HepG2 (cell line): ENCODE measurements around the gene DAB2IP. TPM values are rescaled to one million over a fixed set of nuclear protein-coding genes. Genes with fewer than 3 reads are reported as not detected.

Source experiments
- IKZF1 ChIP-seq: fragments of 450-650 bp; IDR thresholded peaks from 2 replicates; pipeline ENCODE4 v1.7.1; 2016
- NR3C1 ChIP-seq: sonication (generic); formaldehyde crosslinking; IDR thresholded peaks from 2 replicates; pipeline ENCODE4 v1.4.0; 2020; ENCODE audit warnings: missing genetic modification reagents
- PPARG ChIP-seq: conservative IDR thresholded peaks from 2 replicates; pipeline ENCODE4 v1.6.1; 2016; ENCODE audit warnings: missing biosample characterization, missing genetic modification reagents
- SAFB2 ChIP-seq: sonication (generic); formaldehyde crosslinking; IDR thresholded peaks from 2 replicates; pipeline ENCODE4 v1.5.1; 2020; ENCODE audit warnings: missing genetic modification reagents, low read depth, mild to moderate bottlenecking, borderline replicate concordance
- TBX3 ChIP-seq: fragments of 450-650 bp; IDR thresholded peaks from 2 replicates; pipeline ENCODE4 v1.6.1; 2017; ENCODE audit warnings: antibody characterized with exemption, mild to moderate bottlenecking, inconsistent platforms, borderline replicate concordance
- ZC3H4 ChIP-seq: sonication (generic); formaldehyde crosslinking; IDR thresholded peaks from 2 replicates; pipeline ENCODE4 v1.4.0; 2020; ENCODE audit warnings: missing genetic modification reagents, borderline replicate concordance
- ZNF180 ChIP-seq: sonication (generic); formaldehyde crosslinking; IDR thresholded peaks from 2 replicates; pipeline ENCODE4 v1.4.0; 2020; ENCODE audit warnings: low read depth, missing genetic modification reagents, borderline replicate concordance
- polyA plus RNA-seq, 8 experiments: library from polyadenylated mRNA; depleted of rRNA in 3 of 8; stranded (reverse) in 7 of 8; unstranded in 1 of 8; fragments of >200 nt; fragmentation: Illumina TruSeq in 4 of 8; extraction: Trizol in 4 of 8; gene quantifications; 2 replicates each; pipeline versions ENCODE4 v1.2.1 to v1.2.3, GENCODE V29; 2011 to 2016; ENCODE audit warnings: low read depth in 4 of 8, missing spikeins in 1 of 8, mixed read lengths in 1 of 8; ENCODE audit not compliant: insufficient read depth in 1 of 8
- total RNA-seq, 5 experiments: library from RNA; depleted of rRNA; stranded (reverse); fragments of >200 nt; fragmentation: Illumina TruSeq; extraction: Trizol; gene quantifications; 2 replicates each; pipeline ENCODE4 v1.2.3, GENCODE V29; 2016; ENCODE audit warnings: low read depth in 1 of 5
- TF ChIP-seq, protein P1 (sequence below): sonication (generic); formaldehyde crosslinking; IDR thresholded peaks from 2 replicates; pipeline ENCODE4 v1.8.1; 2023; ENCODE audit warnings: mild to moderate bottlenecking, missing genetic modification reagents
- TF ChIP-seq, protein P2 (sequence below): sonication (generic); formaldehyde crosslinking; conservative IDR thresholded peaks from 2 replicates; pipeline ENCODE4 v1.8.0; 2022; ENCODE audit warnings: low read depth, missing genetic modification reagents
- TF ChIP-seq, protein P3 (sequence below): IDR thresholded peaks from 2 replicates; pipeline ENCODE4 v1.6.1; 2018; ENCODE audit warnings: missing genetic modification reagents, mild to moderate bottlenecking, missing compliant biosample characterization
- TF ChIP-seq, protein P4 (sequence below): sonication (generic); formaldehyde crosslinking; IDR thresholded peaks from 2 replicates; pipeline ENCODE4 v1.5.0; 2020; ENCODE audit warnings: missing genetic modification reagents
- TF ChIP-seq, protein P5 (sequence below): sonication (generic); formaldehyde crosslinking; IDR thresholded peaks from 2 replicates; pipeline ENCODE4 v1.4.0; 2020; ENCODE audit warnings: missing genetic modification reagents
- TF ChIP-seq, protein P6 (sequence below): sonication (generic); formaldehyde crosslinking; IDR thresholded peaks from 2 replicates; pipeline ENCODE4 v1.4.0; 2020; ENCODE audit warnings: missing genetic modification reagents, mild to moderate bottlenecking, borderline replicate concordance
- TF ChIP-seq, protein P7 (sequence below): sonication (generic); formaldehyde crosslinking; IDR thresholded peaks from 2 replicates; pipeline ENCODE4 v1.9.0; 2021; ENCODE audit warnings: mild to moderate bottlenecking, missing genetic modification reagents

Gene DAB2IP
- total and polyA plus RNA-seq, 2 of the 13 experiments (the other 11 are each of a cell fraction or from before 2014, with no cell fraction given): 25.3 to 37.9 TPM

DNA sequence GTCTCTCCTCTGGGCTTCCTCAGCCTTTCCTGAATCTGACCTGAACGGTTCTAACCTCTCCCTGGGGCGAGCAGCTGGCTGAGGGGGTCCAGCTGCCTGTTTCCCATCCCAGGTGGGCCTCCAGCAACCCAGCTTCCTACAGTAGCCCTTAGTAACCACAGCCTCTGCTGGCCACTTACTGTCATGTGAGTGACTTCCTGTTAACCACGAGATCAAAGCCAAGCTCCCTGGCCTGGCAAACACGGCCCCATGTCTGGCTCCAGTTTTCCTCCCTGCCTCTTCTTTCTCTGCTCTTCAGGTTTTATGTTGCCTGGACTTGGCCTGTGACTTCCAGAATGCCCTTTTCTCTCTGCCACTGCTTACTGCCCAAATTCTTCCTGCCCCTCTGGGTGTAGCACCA lies 47.2 kb upstream of the DAB2IP start (continued):
- TF ChIP-seq, protein P1, sequence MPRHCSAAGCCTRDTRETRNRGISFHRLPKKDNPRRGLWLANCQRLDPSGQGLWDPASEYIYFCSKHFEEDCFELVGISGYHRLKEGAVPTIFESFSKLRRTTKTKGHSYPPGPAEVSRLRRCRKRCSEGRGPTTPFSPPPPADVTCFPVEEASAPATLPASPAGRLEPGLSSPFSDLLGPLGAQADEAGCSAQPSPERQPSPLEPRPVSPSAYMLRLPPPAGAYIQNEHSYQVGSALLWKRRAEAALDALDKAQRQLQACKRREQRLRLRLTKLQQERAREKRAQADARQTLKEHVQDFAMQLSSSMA (CRISPR knock-in tag): no peak
- TF ChIP-seq, protein P2, sequence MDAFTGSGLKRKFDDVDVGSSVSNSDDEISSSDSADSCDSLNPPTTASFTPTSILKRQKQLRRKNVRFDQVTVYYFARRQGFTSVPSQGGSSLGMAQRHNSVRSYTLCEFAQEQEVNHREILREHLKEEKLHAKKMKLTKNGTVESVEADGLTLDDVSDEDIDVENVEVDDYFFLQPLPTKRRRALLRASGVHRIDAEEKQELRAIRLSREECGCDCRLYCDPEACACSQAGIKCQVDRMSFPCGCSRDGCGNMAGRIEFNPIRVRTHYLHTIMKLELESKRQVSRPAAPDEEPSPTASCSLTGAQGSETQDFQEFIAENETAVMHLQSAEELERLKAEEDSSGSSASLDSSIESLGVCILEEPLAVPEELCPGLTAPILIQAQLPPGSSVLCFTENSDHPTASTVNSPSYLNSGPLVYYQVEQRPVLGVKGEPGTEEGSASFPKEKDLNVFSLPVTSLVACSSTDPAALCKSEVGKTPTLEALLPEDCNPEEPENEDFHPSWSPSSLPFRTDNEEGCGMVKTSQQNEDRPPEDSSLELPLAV (CRISPR knock-in tag): no peak
- TF ChIP-seq, protein P3, sequence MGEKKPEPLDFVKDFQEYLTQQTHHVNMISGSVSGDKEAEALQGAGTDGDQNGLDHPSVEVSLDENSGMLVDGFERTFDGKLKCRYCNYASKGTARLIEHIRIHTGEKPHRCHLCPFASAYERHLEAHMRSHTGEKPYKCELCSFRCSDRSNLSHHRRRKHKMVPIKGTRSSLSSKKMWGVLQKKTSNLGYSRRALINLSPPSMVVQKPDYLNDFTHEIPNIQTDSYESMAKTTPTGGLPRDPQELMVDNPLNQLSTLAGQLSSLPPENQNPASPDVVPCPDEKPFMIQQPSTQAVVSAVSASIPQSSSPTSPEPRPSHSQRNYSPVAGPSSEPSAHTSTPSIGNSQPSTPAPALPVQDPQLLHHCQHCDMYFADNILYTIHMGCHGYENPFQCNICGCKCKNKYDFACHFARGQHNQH: peak; percentile 48; the same call in 1 of the 2 replicates
- TF ChIP-seq, protein P4, sequence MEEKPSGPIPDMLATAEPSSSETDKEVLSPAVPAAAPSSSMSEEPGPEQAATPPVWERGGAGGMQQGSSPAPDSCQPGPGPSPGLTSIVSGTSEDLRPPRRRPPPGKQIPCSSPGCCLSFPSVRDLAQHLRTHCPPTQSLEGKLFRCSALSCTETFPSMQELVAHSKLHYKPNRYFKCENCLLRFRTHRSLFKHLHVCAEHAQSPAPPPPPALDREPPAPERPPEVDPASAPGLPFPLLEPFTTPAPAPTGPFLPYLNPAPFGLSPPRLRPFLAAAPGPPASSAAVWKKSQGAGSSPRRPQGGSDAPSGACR (CRISPR knock-in tag): no peak
- TF ChIP-seq IKZF1 (no peak), TBX3 (no peak), NR3C1 (CRISPR knock-in tag) (no peak), PPARG (CRISPR knock-in tag) (0 out of 2 replicates have a peak, but pooled peaks have one; percentile 27), ZNF180 (CRISPR knock-in tag) (no peak), ZC3H4 (CRISPR knock-in tag) (no peak), SAFB2 (CRISPR knock-in tag) (peak; percentile 62; the same call in 1 of the 2 replicates)
- TF ChIP-seq, protein P5, sequence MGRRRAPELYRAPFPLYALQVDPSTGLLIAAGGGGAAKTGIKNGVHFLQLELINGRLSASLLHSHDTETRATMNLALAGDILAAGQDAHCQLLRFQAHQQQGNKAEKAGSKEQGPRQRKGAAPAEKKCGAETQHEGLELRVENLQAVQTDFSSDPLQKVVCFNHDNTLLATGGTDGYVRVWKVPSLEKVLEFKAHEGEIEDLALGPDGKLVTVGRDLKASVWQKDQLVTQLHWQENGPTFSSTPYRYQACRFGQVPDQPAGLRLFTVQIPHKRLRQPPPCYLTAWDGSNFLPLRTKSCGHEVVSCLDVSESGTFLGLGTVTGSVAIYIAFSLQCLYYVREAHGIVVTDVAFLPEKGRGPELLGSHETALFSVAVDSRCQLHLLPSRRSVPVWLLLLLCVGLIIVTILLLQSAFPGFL (CRISPR knock-in tag): no peak
- TF ChIP-seq, protein P6, sequence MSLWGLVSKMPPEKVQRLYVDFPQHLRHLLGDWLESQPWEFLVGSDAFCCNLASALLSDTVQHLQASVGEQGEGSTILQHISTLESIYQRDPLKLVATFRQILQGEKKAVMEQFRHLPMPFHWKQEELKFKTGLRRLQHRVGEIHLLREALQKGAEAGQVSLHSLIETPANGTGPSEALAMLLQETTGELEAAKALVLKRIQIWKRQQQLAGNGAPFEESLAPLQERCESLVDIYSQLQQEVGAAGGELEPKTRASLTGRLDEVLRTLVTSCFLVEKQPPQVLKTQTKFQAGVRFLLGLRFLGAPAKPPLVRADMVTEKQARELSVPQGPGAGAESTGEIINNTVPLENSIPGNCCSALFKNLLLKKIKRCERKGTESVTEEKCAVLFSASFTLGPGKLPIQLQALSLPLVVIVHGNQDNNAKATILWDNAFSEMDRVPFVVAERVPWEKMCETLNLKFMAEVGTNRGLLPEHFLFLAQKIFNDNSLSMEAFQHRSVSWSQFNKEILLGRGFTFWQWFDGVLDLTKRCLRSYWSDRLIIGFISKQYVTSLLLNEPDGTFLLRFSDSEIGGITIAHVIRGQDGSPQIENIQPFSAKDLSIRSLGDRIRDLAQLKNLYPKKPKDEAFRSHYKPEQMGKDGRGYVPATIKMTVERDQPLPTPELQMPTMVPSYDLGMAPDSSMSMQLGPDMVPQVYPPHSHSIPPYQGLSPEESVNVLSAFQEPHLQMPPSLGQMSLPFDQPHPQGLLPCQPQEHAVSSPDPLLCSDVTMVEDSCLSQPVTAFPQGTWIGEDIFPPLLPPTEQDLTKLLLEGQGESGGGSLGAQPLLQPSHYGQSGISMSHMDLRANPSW: no peak
- TF ChIP-seq, protein P7, sequence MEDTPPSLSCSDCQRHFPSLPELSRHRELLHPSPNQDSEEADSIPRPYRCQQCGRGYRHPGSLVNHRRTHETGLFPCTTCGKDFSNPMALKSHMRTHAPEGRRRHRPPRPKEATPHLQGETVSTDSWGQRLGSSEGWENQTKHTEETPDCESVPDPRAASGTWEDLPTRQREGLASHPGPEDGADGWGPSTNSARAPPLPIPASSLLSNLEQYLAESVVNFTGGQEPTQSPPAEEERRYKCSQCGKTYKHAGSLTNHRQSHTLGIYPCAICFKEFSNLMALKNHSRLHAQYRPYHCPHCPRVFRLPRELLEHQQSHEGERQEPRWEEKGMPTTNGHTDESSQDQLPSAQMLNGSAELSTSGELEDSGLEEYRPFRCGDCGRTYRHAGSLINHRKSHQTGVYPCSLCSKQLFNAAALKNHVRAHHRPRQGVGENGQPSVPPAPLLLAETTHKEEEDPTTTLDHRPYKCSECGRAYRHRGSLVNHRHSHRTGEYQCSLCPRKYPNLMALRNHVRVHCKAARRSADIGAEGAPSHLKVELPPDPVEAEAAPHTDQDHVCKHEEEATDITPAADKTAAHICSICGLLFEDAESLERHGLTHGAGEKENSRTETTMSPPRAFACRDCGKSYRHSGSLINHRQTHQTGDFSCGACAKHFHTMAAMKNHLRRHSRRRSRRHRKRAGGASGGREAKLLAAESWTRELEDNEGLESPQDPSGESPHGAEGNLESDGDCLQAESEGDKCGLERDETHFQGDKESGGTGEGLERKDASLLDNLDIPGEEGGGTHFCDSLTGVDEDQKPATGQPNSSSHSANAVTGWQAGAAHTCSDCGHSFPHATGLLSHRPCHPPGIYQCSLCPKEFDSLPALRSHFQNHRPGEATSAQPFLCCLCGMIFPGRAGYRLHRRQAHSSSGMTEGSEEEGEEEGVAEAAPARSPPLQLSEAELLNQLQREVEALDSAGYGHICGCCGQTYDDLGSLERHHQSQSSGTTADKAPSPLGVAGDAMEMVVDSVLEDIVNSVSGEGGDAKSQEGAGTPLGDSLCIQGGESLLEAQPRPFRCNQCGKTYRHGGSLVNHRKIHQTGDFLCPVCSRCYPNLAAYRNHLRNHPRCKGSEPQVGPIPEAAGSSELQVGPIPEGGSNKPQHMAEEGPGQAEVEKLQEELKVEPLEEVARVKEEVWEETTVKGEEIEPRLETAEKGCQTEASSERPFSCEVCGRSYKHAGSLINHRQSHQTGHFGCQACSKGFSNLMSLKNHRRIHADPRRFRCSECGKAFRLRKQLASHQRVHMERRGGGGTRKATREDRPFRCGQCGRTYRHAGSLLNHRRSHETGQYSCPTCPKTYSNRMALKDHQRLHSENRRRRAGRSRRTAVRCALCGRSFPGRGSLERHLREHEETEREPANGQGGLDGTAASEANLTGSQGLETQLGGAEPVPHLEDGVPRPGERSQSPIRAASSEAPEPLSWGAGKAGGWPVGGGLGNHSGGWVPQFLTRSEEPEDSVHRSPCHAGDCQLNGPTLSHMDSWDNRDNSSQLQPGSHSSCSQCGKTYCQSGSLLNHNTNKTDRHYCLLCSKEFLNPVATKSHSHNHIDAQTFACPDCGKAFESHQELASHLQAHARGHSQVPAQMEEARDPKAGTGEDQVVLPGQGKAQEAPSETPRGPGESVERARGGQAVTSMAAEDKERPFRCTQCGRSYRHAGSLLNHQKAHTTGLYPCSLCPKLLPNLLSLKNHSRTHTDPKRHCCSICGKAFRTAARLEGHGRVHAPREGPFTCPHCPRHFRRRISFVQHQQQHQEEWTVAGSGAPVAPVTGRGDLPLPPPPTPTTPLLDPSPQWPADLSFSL (CRISPR knock-in tag): no peak
